HepG2 (cell line): ENCODE measurements around the gene IMPDH1. TPM values are rescaled to one million over a fixed set of nuclear protein-coding genes. Genes with fewer than 3 reads are reported as not detected.

Source experiments
- ARID3A ChIP-seq: IDR thresholded peaks from 2 replicates; pipeline ENCODE4 v1.6.1; 2012; ENCODE audit warnings: low read depth, low read length, improper control_type of control experiment
- CHCHD3 ChIP-seq: sonication (generic); formaldehyde crosslinking; IDR thresholded peaks from 2 replicates; pipeline ENCODE4 v1.8.0; 2022; ENCODE audit warnings: mild to moderate bottlenecking, missing genetic modification reagents, moderate library complexity
- GLI4 ChIP-seq: sonication (generic); formaldehyde crosslinking; IDR thresholded peaks from 2 replicates; pipeline ENCODE4 v1.5.1; 2020; ENCODE audit warnings: missing genetic modification reagents, mild to moderate bottlenecking, moderate library complexity, borderline replicate concordance
- REL ChIP-seq: sonication (generic); formaldehyde crosslinking; conservative IDR thresholded peaks from 2 replicates; pipeline ENCODE4 v1.8.0; 2022; ENCODE audit warnings: mild to moderate bottlenecking, missing genetic modification reagents, moderate library complexity
- RFX5 ChIP-seq: IDR thresholded peaks from 2 replicates; pipeline ENCODE4 v1.6.1; 2011; ENCODE audit warnings: low read depth, low read length, improper control_type of control experiment
- TAF15 ChIP-seq: fragments of 200-400 bp; formaldehyde crosslinking; IDR thresholded peaks from one replicate; pipeline ENCODE4 v1.6.1; 2018; ENCODE audit warnings: mild to moderate bottlenecking, low read depth, low read length; ENCODE audit not compliant: poor library complexity, severe bottlenecking
- ZNF180 ChIP-seq: sonication (generic); formaldehyde crosslinking; IDR thresholded peaks from 2 replicates; pipeline ENCODE4 v1.4.0; 2020; ENCODE audit warnings: low read depth, missing genetic modification reagents, borderline replicate concordance
- ZNF275 ChIP-seq: sonication (generic); formaldehyde crosslinking; IDR thresholded peaks from 2 replicates; pipeline ENCODE4 v1.8.0; 2022; ENCODE audit warnings: missing genetic modification reagents, mild to moderate bottlenecking, inconsistent platforms, borderline replicate concordance
- ZSCAN21 ChIP-seq: sonication (generic); formaldehyde crosslinking; IDR thresholded peaks from 2 replicates; pipeline ENCODE4 v1.8.0; 2022; ENCODE audit warnings: mild to moderate bottlenecking, missing genetic modification reagents, moderate library complexity, borderline replicate concordance
- polyA plus RNA-seq, 8 experiments: library from polyadenylated mRNA; depleted of rRNA in 3 of 8; stranded (reverse) in 7 of 8; unstranded in 1 of 8; fragments of >200 nt; fragmentation: Illumina TruSeq in 4 of 8; extraction: Trizol in 4 of 8; gene quantifications; 2 replicates each; pipeline versions ENCODE4 v1.2.1 to v1.2.3, GENCODE V29; 2011 to 2016; ENCODE audit warnings: low read depth in 4 of 8, missing spikeins in 1 of 8, mixed read lengths in 1 of 8; ENCODE audit not compliant: insufficient read depth in 1 of 8
- total RNA-seq, 5 experiments: library from RNA; depleted of rRNA; stranded (reverse); fragments of >200 nt; fragmentation: Illumina TruSeq; extraction: Trizol; gene quantifications; 2 replicates each; pipeline ENCODE4 v1.2.3, GENCODE V29; 2016; ENCODE audit warnings: low read depth in 1 of 5
- TF ChIP-seq, protein P1 (sequence below): sonication (generic); formaldehyde crosslinking; IDR thresholded peaks from 2 replicates; pipeline ENCODE4 v1.9.0; 2021; ENCODE audit warnings: missing genetic modification reagents, borderline replicate concordance
- TF ChIP-seq, protein P2 (sequence below): sonication (generic); formaldehyde crosslinking; IDR thresholded peaks from 2 replicates; pipeline ENCODE4 v1.9.0; 2021; ENCODE audit warnings: missing genetic modification reagents, mild to moderate bottlenecking, borderline replicate concordance
- TF ChIP-seq, protein P3 (sequence below): sonication (generic); formaldehyde crosslinking; IDR thresholded peaks from 2 replicates; pipeline ENCODE4 v1.4.0; 2020; ENCODE audit warnings: missing genetic modification reagents

IMPDH1 gene
- total and polyA plus RNA-seq, 2 of the 13 experiments (the other 11 are each of a cell fraction or from before 2014, with no cell fraction given) = 22.8 to 34.0 TPM

GRCh38 chr7:128343554-128344430 lies 66.0 kb downstream of the IMPDH1 start, which contains the start of gene RBM28 (continued):
- TF ChIP-seq ZNF180 (CRISPR knock-in tag) = no peak
- TF ChIP-seq RFX5 = no peak
- peak; percentile 99 for TF ChIP-seq ZNF275 (CRISPR knock-in tag)
- peak; percentile 100 for TF ChIP-seq CHCHD3
- TF ChIP-seq, protein P1, sequence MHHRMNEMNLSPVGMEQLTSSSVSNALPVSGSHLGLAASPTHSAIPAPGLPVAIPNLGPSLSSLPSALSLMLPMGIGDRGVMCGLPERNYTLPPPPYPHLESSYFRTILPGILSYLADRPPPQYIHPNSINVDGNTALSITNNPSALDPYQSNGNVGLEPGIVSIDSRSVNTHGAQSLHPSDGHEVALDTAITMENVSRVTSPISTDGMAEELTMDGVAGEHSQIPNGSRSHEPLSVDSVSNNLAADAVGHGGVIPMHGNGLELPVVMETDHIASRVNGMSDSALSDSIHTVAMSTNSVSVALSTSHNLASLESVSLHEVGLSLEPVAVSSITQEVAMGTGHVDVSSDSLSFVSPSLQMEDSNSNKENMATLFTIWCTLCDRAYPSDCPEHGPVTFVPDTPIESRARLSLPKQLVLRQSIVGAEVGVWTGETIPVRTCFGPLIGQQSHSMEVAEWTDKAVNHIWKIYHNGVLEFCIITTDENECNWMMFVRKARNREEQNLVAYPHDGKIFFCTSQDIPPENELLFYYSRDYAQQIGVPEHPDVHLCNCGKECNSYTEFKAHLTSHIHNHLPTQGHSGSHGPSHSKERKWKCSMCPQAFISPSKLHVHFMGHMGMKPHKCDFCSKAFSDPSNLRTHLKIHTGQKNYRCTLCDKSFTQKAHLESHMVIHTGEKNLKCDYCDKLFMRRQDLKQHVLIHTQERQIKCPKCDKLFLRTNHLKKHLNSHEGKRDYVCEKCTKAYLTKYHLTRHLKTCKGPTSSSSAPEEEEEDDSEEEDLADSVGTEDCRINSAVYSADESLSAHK = peak; percentile 94; the same call in 1 of the 2 replicates
- TF ChIP-seq, protein P2, sequence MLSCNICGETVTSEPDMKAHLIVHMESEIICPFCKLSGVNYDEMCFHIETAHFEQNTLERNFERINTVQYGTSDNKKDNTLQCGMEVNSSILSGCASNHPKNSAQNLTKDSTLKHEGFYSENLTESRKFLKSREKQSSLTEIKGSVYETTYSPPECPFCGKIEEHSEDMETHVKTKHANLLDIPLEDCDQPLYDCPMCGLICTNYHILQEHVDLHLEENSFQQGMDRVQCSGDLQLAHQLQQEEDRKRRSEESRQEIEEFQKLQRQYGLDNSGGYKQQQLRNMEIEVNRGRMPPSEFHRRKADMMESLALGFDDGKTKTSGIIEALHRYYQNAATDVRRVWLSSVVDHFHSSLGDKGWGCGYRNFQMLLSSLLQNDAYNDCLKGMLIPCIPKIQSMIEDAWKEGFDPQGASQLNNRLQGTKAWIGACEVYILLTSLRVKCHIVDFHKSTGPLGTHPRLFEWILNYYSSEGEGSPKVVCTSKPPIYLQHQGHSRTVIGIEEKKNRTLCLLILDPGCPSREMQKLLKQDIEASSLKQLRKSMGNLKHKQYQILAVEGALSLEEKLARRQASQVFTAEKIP (CRISPR knock-in tag) = no peak
- TF ChIP-seq TAF15 = no peak
- peak; percentile 69 for TF ChIP-seq ARID3A
- TF ChIP-seq REL (CRISPR knock-in tag) = peak; percentile 99
- peak; percentile 100 for TF ChIP-seq ZSCAN21 (CRISPR knock-in tag)
- peak; percentile 97 for TF ChIP-seq GLI4 (CRISPR knock-in tag)
- TF ChIP-seq, protein P3, sequence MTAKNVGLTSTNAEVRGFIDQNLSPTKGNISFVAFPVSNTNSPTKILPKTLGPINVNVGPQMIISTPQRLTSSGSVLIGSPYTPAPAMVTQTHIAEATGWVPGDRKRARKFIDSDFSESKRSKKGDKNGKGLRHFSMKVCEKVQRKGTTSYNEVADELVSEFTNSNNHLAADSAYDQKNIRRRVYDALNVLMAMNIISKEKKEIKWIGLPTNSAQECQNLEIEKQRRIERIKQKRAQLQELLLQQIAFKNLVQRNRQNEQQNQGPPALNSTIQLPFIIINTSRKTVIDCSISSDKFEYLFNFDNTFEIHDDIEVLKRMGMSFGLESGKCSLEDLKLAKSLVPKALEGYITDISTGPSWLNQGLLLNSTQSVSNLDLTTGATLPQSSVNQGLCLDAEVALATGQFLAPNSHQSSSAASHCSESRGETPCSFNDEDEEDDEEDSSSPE (CRISPR knock-in tag) = peak; percentile 98
